Measurements from ENCODE around the gene GOLGA8B. TPM values are rescaled to one million over a fixed set of nuclear protein-coding genes. Genes with fewer than 3 reads are reported as not detected.

Gene GOLGA8B
- total RNA-seq, 2 donors from 2014 or later = 83.0 to 197 TPM

- no peak for DNase-seq (ENCODE audit: low spot score)
- intact Hi-C loops (cut with DNase I) = no loop called here
- TF ChIP-seq CTCF (IDR thresholded peaks at IDR 0.05) (no peak), POLR2AphosphoS5 (IDR thresholded peaks at IDR 0.05) (no peak), POLR2A (IDR thresholded peaks at IDR 0.05) (no peak)
- H3K9me3 ChIP-seq = no peaks in the 10 kb centered on the region
- H3K4me1 ChIP-seq (replicated peaks) = no peaks in the 10 kb centered on the region
- no peaks in the 10 kb centered on the region for H3K27me3 ChIP-seq (replicated peaks; ENCODE audit: insufficient read depth)
- H3K4me3 ChIP-seq = no peak overlapping the region
- 84% methylated on average over 1 of the region's 1 CpG for WGBS
- no peak overlapping the region for H3K27ac ChIP-seq
- no peaks in the 10 kb centered on the region for H3K36me3 ChIP-seq
Observed at GRCh38 chr15:34608517-34608916, 25.1 kb upstream of the GOLGA8B start.

GRCh38 chr15:34607832-34608231 is 24.4 kb upstream of the GOLGA8B start:
- no peak overlapping the region for H3K4me3 ChIP-seq
- H3K4me1 ChIP-seq (replicated peaks) = no peaks in the 10 kb centered on the region
- H3K27ac ChIP-seq = no peak overlapping the region
- no peaks in the 10 kb centered on the region for H3K9me3 ChIP-seq
- DNase-seq (ENCODE audit: low spot score) = no peak
- H3K36me3 ChIP-seq = no peaks in the 10 kb centered on the region
- TF ChIP-seq POLR2AphosphoS5 (IDR thresholded peaks at IDR 0.05) = no peak
- TF ChIP-seq POLR2A (IDR thresholded peaks at IDR 0.05) = no peak
- TF ChIP-seq CTCF (IDR thresholded peaks at IDR 0.05) = no peak
- intact Hi-C loops (cut with DNase I) = no loop called here
- H3K27me3 ChIP-seq (replicated peaks; ENCODE audit: insufficient read depth) = no peaks in the 10 kb centered on the region

GRCh38 chr15:34606545-34606944 is 23.1 kb upstream of the GOLGA8B start:
- Histone ChIP-seq H3K9me3 (no peaks in the 10 kb centered on the region), H3K36me3 (no peaks in the 10 kb centered on the region), H3K4me3 (no peak overlapping the region), H3K27ac (no peak overlapping the region), H3K4me1 (replicated peaks) (no peaks in the 10 kb centered on the region), H3K27me3 (replicated peaks; ENCODE audit: insufficient read depth) (no peaks in the 10 kb centered on the region)
- DNase-seq (ENCODE audit: low spot score) = no peak
- TF ChIP-seq CTCF (IDR thresholded peaks at IDR 0.05) (no peak), POLR2A (IDR thresholded peaks at IDR 0.05) (no peak), POLR2AphosphoS5 (IDR thresholded peaks at IDR 0.05) (no peak)
- intact Hi-C loops (cut with DNase I) = no loop called here

- no peaks in the 10 kb centered on the region for H3K9me3 ChIP-seq
- intact Hi-C loops (cut with DNase I) = no loop called here
- no peak overlapping the region for H3K4me3 ChIP-seq
- H3K4me1 ChIP-seq (replicated peaks) = no peaks in the 10 kb centered on the region
- no peak overlapping the region for H3K27ac ChIP-seq
- TF ChIP-seq POLR2A (IDR thresholded peaks at IDR 0.05) (no peak), POLR2AphosphoS5 (IDR thresholded peaks at IDR 0.05) (no peak), CTCF (IDR thresholded peaks at IDR 0.05) (no peak)
- DNase-seq (ENCODE audit: low spot score) = no peak
- H3K27me3 ChIP-seq (replicated peaks; ENCODE audit: insufficient read depth) = no peaks in the 10 kb centered on the region
- H3K36me3 ChIP-seq = no peaks in the 10 kb centered on the region
Observed at GRCh38 chr15:34606131-34606530, 22.7 kb upstream of the GOLGA8B start.

- Histone ChIP-seq H3K9me3 (no peaks in the 10 kb centered on the region), H3K4me3 (no peak overlapping the region), H3K27me3 (replicated peaks; ENCODE audit: insufficient read depth) (no peaks in the 10 kb centered on the region), H3K4me1 (replicated peaks) (no peaks in the 10 kb centered on the region), H3K27ac (no peak overlapping the region), H3K36me3 (no peaks in the 10 kb centered on the region)
- intact Hi-C loops (cut with DNase I) = no loop called here
- no peak for TF ChIP-seq CTCF (IDR thresholded peaks at IDR 0.05)
- TF ChIP-seq POLR2A (IDR thresholded peaks at IDR 0.05) = no peak
- TF ChIP-seq POLR2AphosphoS5 (IDR thresholded peaks at IDR 0.05) = no peak
- DNase-seq (ENCODE audit: low spot score) = no peak
- WGBS = 44% methylated on average over 8 of the region's 8 CpGs
Observed at GRCh38 chr15:34603095-34603494, 19.6 kb upstream of the GOLGA8B start.

Measured in prostate gland (tissue), 2 donors.